Measurements from ENCODE around the gene ZFR2. TPM values are rescaled to one million over a fixed set of nuclear protein-coding genes. Genes with fewer than 3 reads are reported as not detected.

ZFR2 gene
- polyA plus RNA-seq, 3 donors: not detected

DNA sequence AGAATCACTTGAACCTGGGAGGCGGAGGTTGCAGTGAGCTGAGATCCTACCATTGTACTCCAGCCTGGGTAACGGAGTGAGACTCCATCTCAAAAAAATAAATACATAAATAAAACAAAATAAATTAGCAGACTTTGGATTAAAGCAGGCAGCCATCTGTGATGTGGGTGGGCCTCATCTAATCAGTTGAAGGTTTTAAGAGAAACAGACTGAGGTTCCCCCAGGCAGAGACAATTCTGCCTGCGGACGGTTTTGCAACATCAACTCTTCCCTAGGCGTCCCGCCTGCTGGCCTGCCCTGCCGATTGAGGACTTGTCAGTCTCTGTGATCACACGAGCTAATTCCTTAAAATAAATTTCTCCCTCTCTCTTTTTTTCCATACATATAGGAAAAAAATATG lies 35.4 kb upstream of the ZFR2 start:
- Histone ChIP-seq H3K36me3 (replicated peaks in 1 of 2; ENCODE audit: control insufficient read depth in 1 of 2, insufficient read depth in 2 of 2, low read length in 2 of 2) (no peaks in the 10 kb centered on the region), H4K20me1 (ENCODE audit: insufficient read depth, low read length) (no peaks in the 10 kb centered on the region), H2AFZ (ENCODE audit: insufficient read depth, low read depth, low read length, poor library complexity, severe bottlenecking) (no peak overlapping the region), H3K79me2 (ENCODE audit: insufficient read depth, low read length) (no peaks in the 10 kb centered on the region), H3K9me3 (replicated peaks in 1 of 2; ENCODE audit: control insufficient read depth in 1 of 2, insufficient read depth in 1 of 2, low read length in 2 of 2) (peaks cover 0 to 2% of the 10 kb centered on the region in 2 donors), H3K27me3 (ENCODE audit: control insufficient read depth in 2 of 2, insufficient read depth in 2 of 2, low read length in 2 of 2) (no peaks in the 10 kb centered on the region), H3K4me1 (ENCODE audit: control insufficient read depth in 1 of 2, insufficient read depth in 2 of 2, low read length in 2 of 2) (no peaks in the 10 kb centered on the region), H3K27ac (ENCODE audit: low read depth in 1 of 2, low read length in 2 of 2) (no peak overlapping the region), H3K4me3 (replicated peaks in 1 of 3; ENCODE audit: low read depth in 2 of 3, low read length in 3 of 3) (no peak overlapping the region), H3K4me2 (replicated peaks; ENCODE audit: extremely low read depth, low read length, poor library complexity, severe bottlenecking) (no peak overlapping the region), H3K9ac (ENCODE audit: insufficient read depth, low read length, poor library complexity, severe bottlenecking) (no peak overlapping the region)
- Mint-ChIP-seq H3K36me3 (no peaks in the 10 kb centered on the region), H3K4me3 (no peak overlapping the region), H3K27me3 (ENCODE audit: low read depth in 3 of 3) (peaks cover 9% of the 10 kb centered on the region in 3 donors), H3K27ac (no peak overlapping the region), H3K4me1 (no peaks in the 10 kb centered on the region), H3K9me3 (peaks cover under 1 to 6% (median 2%) of the 10 kb centered on the region in 7 donors)
- 100% methylated on average over 3 of the region's 8 CpGs for WGBS (ENCODE audit: insufficient coverage)
- no peak for DNase-seq
- intact Hi-C loops (cut with micrococcal nuclease): no loop called here
- TF ChIP-seq, protein P1, sequence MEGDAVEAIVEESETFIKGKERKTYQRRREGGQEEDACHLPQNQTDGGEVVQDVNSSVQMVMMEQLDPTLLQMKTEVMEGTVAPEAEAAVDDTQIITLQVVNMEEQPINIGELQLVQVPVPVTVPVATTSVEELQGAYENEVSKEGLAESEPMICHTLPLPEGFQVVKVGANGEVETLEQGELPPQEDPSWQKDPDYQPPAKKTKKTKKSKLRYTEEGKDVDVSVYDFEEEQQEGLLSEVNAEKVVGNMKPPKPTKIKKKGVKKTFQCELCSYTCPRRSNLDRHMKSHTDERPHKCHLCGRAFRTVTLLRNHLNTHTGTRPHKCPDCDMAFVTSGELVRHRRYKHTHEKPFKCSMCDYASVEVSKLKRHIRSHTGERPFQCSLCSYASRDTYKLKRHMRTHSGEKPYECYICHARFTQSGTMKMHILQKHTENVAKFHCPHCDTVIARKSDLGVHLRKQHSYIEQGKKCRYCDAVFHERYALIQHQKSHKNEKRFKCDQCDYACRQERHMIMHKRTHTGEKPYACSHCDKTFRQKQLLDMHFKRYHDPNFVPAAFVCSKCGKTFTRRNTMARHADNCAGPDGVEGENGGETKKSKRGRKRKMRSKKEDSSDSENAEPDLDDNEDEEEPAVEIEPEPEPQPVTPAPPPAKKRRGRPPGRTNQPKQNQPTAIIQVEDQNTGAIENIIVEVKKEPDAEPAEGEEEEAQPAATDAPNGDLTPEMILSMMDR (IDR thresholded peaks at IDR 0.05): no peak

- no peak for DNase-seq
- H3K27ac Mint-ChIP-seq: no peak overlapping the region
- TF ChIP-seq, protein P1 (IDR thresholded peaks at IDR 0.05): no peak
- peaks cover 8 to 13% (median 9%) of the 10 kb centered on the region in 3 donors for H3K27me3 Mint-ChIP-seq (ENCODE audit: low read depth in 3 of 3)
- H3K9me3 ChIP-seq (replicated peaks in 1 of 2; ENCODE audit: control insufficient read depth in 1 of 2, insufficient read depth in 1 of 2, low read length in 2 of 2): peaks cover 0 to 7% of the 10 kb centered on the region in 2 donors
- H3K9ac ChIP-seq (ENCODE audit: insufficient read depth, low read length, poor library complexity, severe bottlenecking): no peak overlapping the region
- no peaks in the 10 kb centered on the region for H3K36me3 Mint-ChIP-seq
- H3K9me3 Mint-ChIP-seq: peaks cover 0 to 11% (median 7%) of the 10 kb centered on the region in 7 donors
- H3K36me3 ChIP-seq (replicated peaks in 1 of 2; ENCODE audit: control insufficient read depth in 1 of 2, insufficient read depth in 2 of 2, low read length in 2 of 2): no peaks in the 10 kb centered on the region
- H2AFZ ChIP-seq (ENCODE audit: insufficient read depth, low read depth, low read length, poor library complexity, severe bottlenecking): no peak overlapping the region
- H3K4me1 ChIP-seq (ENCODE audit: control insufficient read depth in 1 of 2, insufficient read depth in 2 of 2, low read length in 2 of 2): no peaks in the 10 kb centered on the region
- no peak overlapping the region for H3K27ac ChIP-seq (ENCODE audit: low read depth in 1 of 2, low read length in 2 of 2)
- H4K20me1 ChIP-seq (ENCODE audit: insufficient read depth, low read length): no peaks in the 10 kb centered on the region
- WGBS (ENCODE audit: insufficient coverage): 77% methylated on average over 13 of the region's 15 CpGs
- H3K4me3 Mint-ChIP-seq: no peak overlapping the region
- H3K27me3 ChIP-seq (ENCODE audit: control insufficient read depth in 2 of 2, insufficient read depth in 2 of 2, low read length in 2 of 2): no peaks in the 10 kb centered on the region
- H3K4me1 Mint-ChIP-seq: no peaks in the 10 kb centered on the region
- H3K79me2 ChIP-seq (ENCODE audit: insufficient read depth, low read length): no peaks in the 10 kb centered on the region
- intact Hi-C loops (cut with micrococcal nuclease): no loop called here
- no peak overlapping the region for H3K4me2 ChIP-seq (replicated peaks; ENCODE audit: extremely low read depth, low read length, poor library complexity, severe bottlenecking)
- H3K4me3 ChIP-seq (replicated peaks in 1 of 3; ENCODE audit: low read depth in 2 of 3, low read length in 3 of 3): no peak overlapping the region
Measured at GRCh38 chr19:3902317-3902973, 33.6 kb upstream of the ZFR2 start.
